Ovary (tissue), 9 donors: ENCODE measurements around the gene KCNQ4. TPM values are rescaled to one million over a fixed set of nuclear protein-coding genes. Genes with fewer than 3 reads are reported as not detected.

Experiments used
- DNase-seq, 5 donors: peaks; one replicate each; pipeline ENCODE4 v3.0.0-alpha.2; 2019 to 2020
- H3K27ac ChIP-seq, 2 donors: fragments of 200-600 bp; one replicate each; pipeline versions ENCODE4 v1.5.1 to v1.8.0; 2019 to 2022
- H3K27me3 ChIP-seq: fragments of 200-600 bp; one replicate; pipeline ENCODE4 v1.8.0; 2022
- H3K36me3 ChIP-seq: fragments of 200-600 bp; sonication (generic); one replicate; pipeline ENCODE4 v1.5.1; 2019
- H3K4me1 ChIP-seq: one replicate; pipeline ENCODE4 v1.8.1; 2013; ENCODE audit warnings: mild to moderate bottlenecking, moderate library complexity; ENCODE audit not compliant: insufficient read depth
- H3K4me3 ChIP-seq: fragments of 200-600 bp; sonication (generic); one replicate; pipeline ENCODE4 v1.5.1; 2017
- H3K9me3 ChIP-seq, 2 donors: fragments of 200-600 bp in 1 of 2; sonication (generic) in 1 of 2; one replicate each; pipeline versions ENCODE4 v1.5.1 to v1.8.1; 2013 to 2019; ENCODE audit warnings: mild to moderate bottlenecking in 1 of 2, moderate library complexity in 1 of 2
- CTCF ChIP-seq, 3 donors: fragments of 450-650 bp in 2 of 3; fragments of 200-600 bp in 1 of 3; IDR thresholded peaks; one replicate each; pipeline versions ENCODE4 v1.5.1 to v1.8.0; 2016 to 2022; ENCODE audit warnings: antibody characterized with exemption in 3 of 3, mild to moderate bottlenecking in 1 of 3
- EP300 ChIP-seq: sonication (generic); formaldehyde crosslinking; IDR thresholded peaks from one replicate; pipeline ENCODE4 v1.6.1; 2017; ENCODE audit warnings: antibody characterized with exemption
- POLR2A ChIP-seq: fragments of 450-650 bp; IDR thresholded peaks from one replicate; pipeline ENCODE4 v1.6.1; 2017; ENCODE audit warnings: antibody characterized with exemption, mild to moderate bottlenecking, moderate library complexity
- WGBS, 3 donors: extraction: QIAGEN DNeasy Blood & Tissue Kit in 1 of 3; methylation state at CpG; one replicate each; pipeline versions ENCODE4 v1.1.5 to v1.1.7; 2013 to 2017; 5-methylcytosine and 5-hydroxymethylcytosine counted together
- intact Hi-C, 4 donors: fragments of 100-400 bp; cut with DNase I; formaldehyde crosslinking; loops; one replicate each; pipeline versions ENCODE4 v1.11.0 to v1.15.1; 2022 to 2023
- polyA plus RNA-seq, 2 donors: library from polyadenylated mRNA; stranded (reverse); fragments of 200-250 nt in 1 of 2; fragments of 350-450 nt in 1 of 2; fragmentation: Illumina TruSeq in 1 of 2; extraction: RNeasy Lipid Tissue Mini Kit (QIAGEN cat#74804) in 1 of 2; gene quantifications; one replicate each; pipeline ENCODE4 v1.2.3, GENCODE V29; 2013 to 2014
- total RNA-seq, 7 donors: library from RNA; depleted of rRNA in 2 of 7; stranded (reverse); fragments of >200 nt in 2 of 7; fragmentation: NEBNext Ultra II Directional in 3 of 7; extraction: Animal tissue kit (Norgen Biotek cat#: 25700) in 3 of 7; gene quantifications; one replicate each; pipeline versions ENCODE4 v1.1.0 to v1.2.4, GENCODE V29; 2016 to 2023
- donor health status: DM: no; HTN: no; CAD: no; lungs with moderate emphysema.
- donor health status: DM: no; HTN: no; CAD: no.
- donor health status: Bipolar disorder and iron deficiency.
- donor health status: DM: yes; HTN: yes; CAD: no.
- donor health status: DM: no; HTN: no; CAD: no.
- donor health status: DM: yes; HTN: yes; CAD: no.

KCNQ4 gene
- total and polyA plus RNA-seq, 9 donors = 0.36 to 3.1 (median 0.84) TPM

DNA sequence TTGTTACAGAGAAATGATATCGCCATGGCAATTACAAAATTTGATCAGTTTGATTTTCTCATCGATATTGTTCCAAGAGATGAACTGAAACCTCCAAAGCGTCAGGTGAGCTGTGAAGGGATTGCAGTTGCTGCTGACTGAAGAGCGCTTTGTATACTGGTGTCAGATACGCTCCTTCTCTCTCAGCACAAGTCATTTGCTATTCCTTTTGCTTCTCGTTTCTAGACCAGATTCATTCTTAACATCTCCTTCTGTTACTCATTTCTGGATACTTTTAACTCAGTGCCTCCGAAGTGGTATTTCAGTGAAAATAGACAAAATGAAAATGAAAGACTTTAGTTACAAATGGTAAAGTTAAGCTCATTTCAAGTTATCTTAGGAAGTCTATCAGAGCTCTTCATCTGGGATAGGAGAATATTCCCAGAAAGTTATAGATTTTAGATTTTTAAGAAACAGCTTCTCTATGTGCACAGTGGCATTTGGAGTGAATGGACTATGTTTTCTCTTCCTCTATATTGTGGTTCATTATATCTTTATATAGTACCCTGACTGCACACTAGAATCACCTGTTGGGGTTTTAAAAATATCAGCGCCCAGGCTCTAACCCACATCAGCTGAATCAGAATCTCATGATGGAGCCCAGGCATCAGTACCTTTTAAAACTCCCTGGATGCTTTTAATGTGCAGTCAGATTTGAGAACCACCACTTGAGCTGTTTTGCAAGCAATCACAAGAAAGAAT is 30.3 kb upstream of the KCNQ4 start:
- H3K4me1 ChIP-seq = no peaks in the 10 kb centered on the region
- no peaks in the 10 kb centered on the region for H3K36me3 ChIP-seq
- no peaks in the 10 kb centered on the region for H3K27me3 ChIP-seq
- no peak for TF ChIP-seq EP300
- TF ChIP-seq POLR2A = no peak
- DNase-seq = no peak
- H3K27ac ChIP-seq = no peak overlapping the region
- WGBS, 3 donors = 95 to 96% (median 95%) methylated on average over 8 of the region's 8 CpGs
- H3K4me3 ChIP-seq = no peak overlapping the region
- intact Hi-C loops = no loop called here
- H3K9me3 ChIP-seq = no peaks in the 10 kb centered on the region

GRCh38 chr1:40754201-40754600 is 29.4 kb upstream of the KCNQ4 start:
- Histone ChIP-seq H3K4me3 (no peak overlapping the region), H3K9me3 (no peaks in the 10 kb centered on the region), H3K27ac (no peak overlapping the region), H3K4me1 (no peaks in the 10 kb centered on the region), H3K27me3 (no peaks in the 10 kb centered on the region), H3K36me3 (no peaks in the 10 kb centered on the region)
- 91 to 92% (median 91%) methylated on average over 8 of the region's 8 CpGs for WGBS, 3 donors
- DNase-seq = no peak
- TF ChIP-seq CTCF (IDR thresholded peaks at IDR 0.05) = no peak
- no peak for TF ChIP-seq EP300
- no peak for TF ChIP-seq POLR2A
- intact Hi-C loops = no loop called here

GRCh38 chr1:40755067-40755466 is 28.5 kb upstream of the KCNQ4 start:
- no peaks in the 10 kb centered on the region for H3K9me3 ChIP-seq
- no peak overlapping the region for H3K27ac ChIP-seq
- WGBS, 3 donors = 79 to 90% (median 89%) methylated on average over 4 of the region's 4 CpGs
- no peak for TF ChIP-seq POLR2A
- TF ChIP-seq CTCF (IDR thresholded peaks at IDR 0.05) = no peak
- no peak for TF ChIP-seq EP300
- H3K36me3 ChIP-seq = no peaks in the 10 kb centered on the region
- intact Hi-C loops = no loop called here
- H3K4me3 ChIP-seq = no peak overlapping the region
- no peaks in the 10 kb centered on the region for H3K27me3 ChIP-seq
- no peak for DNase-seq
- no peaks in the 10 kb centered on the region for H3K4me1 ChIP-seq

GRCh38 chr1:40756523-40756922 is 27.1 kb upstream of the KCNQ4 start:
- Histone ChIP-seq H3K36me3 (no peaks in the 10 kb centered on the region), H3K4me3 (no peak overlapping the region), H3K27me3 (no peaks in the 10 kb centered on the region), H3K4me1 (no peaks in the 10 kb centered on the region), H3K9me3 (no peaks in the 10 kb centered on the region), H3K27ac (no peak overlapping the region)
- no peak for DNase-seq
- no peak for TF ChIP-seq EP300
- TF ChIP-seq POLR2A = no peak
- no peak for TF ChIP-seq CTCF (IDR thresholded peaks at IDR 0.05)
- WGBS, 3 donors = 95 to 99% (median 97%) methylated on average over 3 of the region's 3 CpGs
- intact Hi-C loops = no loop called here

- intact Hi-C loops = no loop called here
- TF ChIP-seq CTCF (IDR thresholded peaks at IDR 0.05) = no peak
- no peak for DNase-seq
- Histone ChIP-seq H3K36me3 (no peaks in the 10 kb centered on the region), H3K9me3 (no peaks in the 10 kb centered on the region), H3K27ac (no peak overlapping the region), H3K4me3 (no peak overlapping the region), H3K27me3 (no peaks in the 10 kb centered on the region), H3K4me1 (no peaks in the 10 kb centered on the region)
- 67 to 86% (median 76%) methylated on average over 8 of the region's 8 CpGs for WGBS, 3 donors
Observed at GRCh38 chr1:40757084-40757483, 26.5 kb upstream of the KCNQ4 start.
